ENCODE results near the gene LHB.
"Not testable (repeated sequence)": the region's sequence is repeated elsewhere in the genome, so short reads cannot be mapped to it uniquely, and the experiment has no call there.

- TF ChIP-seq CTCF (conservative IDR thresholded peaks at IDR 0.05 in 1 of 2, IDR thresholded peaks at IDR 0.05 in 1 of 2; ENCODE audit: low read depth in 1 of 2, low read length in 2 of 2); EZH2 (IDR thresholded peaks at IDR 0.05; ENCODE audit: low read length, missing control alignments): not testable (repeated sequence)
These were observed 1.7 kb upstream of the LHB start for GRCh38 chr19:49018388-49019241.
